Inflammatory macrophage (primary cell): ENCODE results near the gene PSMA4.
"Not testable (repeated sequence)": the region's sequence is repeated elsewhere in the genome, so short reads cannot be mapped to it uniquely, and the experiment has no call there.

Experiments
- DNase-seq, 2 donors: peaks; one replicate each; pipeline ENCODE4 v3.0.0-alpha.2; 2020 to 2022
- total RNA-seq, 18 experiments: gene quantifications; one replicate each; lab custom pipeline; 2026; ENCODE audit warnings: mixed read lengths in 6 of 18, inconsistent platforms in 2 of 18; lab: John Stamatoyannopoulos, UW

Gene PSMA4
- total RNA-seq, result 99.8 to 219 (median 136) reads per million in 18 experiments

DNA sequence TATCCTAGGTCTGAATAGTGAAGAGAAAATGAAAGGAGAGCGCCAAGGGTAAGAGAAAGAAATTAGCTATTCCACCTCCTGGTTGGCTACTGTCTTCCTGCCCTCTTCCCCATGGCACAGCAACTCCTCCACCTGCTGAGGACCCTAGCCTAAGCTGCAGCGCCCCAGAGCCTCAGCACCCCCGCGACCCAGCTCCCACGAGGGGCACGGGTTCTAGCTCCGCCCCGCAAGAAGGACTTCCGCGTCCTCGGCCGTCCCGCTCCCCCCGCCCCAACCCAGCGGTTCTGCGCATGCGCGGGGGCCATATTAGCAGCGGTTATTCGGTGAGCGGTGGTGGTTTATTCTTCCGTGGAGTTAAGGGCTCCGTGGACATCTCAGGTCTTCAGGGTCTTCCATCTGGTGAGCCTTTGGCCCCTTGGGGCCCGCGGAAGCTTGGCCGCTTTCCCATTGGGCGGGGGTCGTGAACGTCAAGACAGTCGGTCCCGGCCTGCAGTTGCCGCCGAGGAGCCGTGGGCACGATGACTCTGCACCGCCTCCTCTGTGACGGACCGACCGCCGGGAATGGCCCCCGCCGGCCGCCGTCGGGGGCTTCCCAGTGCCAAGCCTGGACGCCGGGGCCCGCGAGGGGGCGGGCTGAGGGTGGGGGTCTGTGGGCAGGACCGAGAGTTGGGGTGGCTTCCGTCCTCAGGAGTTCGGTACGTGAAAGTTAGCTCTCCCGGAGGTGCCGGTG is at the start of gene PSMA4:
Gene PSMA4 (plus strand): TSS at position 304 of the 730 bp plus-strand sequence. CDS start 1,484 bp downstream, outside the sequence.
- peak; percentile 91 to 94 for DNase-seq

DNA sequence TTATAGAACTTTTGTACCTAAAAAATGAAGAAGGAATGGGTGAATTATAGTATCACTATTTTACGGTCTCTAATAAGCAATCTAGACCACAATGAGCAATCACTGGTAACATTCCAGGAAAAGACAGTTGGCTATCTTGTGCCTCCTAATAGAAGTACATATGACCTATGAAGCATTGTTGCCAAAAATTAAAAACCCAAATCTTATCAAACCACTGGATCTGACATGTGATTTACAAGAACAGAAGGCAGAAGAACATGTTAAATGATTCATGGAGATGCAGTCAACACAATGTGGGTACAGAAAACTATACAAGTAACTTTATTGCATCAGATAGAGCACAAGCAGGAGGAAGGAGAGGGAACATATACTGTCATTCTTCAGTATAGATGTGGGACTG is 47.4 kb upstream of the PSMA4 start:
- DNase-seq, result no peak

- no peak for DNase-seq
Observed at GRCh38 chr15:78501857-78502256, 38.4 kb upstream of the PSMA4 start.

- DNase-seq, result no peak
Observed at GRCh38 chr15:78502641-78503040, 37.6 kb upstream of the PSMA4 start.

GRCh38 chr15:78506971-78507830 is 33.0 kb upstream of the PSMA4 start, which contains the start of gene HYKK:
TSS of gene HYKK (plus strand) at chr15:78507577. CDS start at chr15:78513089, 5,512 bp downstream.
- peak; percentile 85 to 87 for DNase-seq

DNA sequence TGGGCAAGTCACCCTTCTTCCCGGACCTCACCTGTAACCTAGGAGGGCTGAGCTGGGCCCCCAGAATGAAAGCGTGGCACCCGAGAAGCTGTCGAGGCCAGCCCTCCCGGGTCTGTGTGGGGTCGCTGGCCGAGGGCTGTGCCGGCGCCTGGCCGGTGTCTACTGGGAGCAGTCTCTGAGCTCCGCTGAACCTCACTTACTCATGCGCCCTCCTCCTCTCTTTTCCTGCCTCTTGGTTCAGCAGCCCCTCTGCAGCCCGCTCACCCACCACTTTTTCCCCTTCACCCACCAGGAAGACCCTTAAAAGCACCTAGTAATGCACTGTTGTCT is 32.4 kb upstream of the PSMA4 start:
- no peak for DNase-seq

- no peak for DNase-seq
Observed at GRCh38 chr15:78508272-78508671, 32.0 kb upstream of the PSMA4 start.

GRCh38 chr15:78509726-78510312 is 30.4 kb upstream of the PSMA4 start:
- no peak for DNase-seq

DNA sequence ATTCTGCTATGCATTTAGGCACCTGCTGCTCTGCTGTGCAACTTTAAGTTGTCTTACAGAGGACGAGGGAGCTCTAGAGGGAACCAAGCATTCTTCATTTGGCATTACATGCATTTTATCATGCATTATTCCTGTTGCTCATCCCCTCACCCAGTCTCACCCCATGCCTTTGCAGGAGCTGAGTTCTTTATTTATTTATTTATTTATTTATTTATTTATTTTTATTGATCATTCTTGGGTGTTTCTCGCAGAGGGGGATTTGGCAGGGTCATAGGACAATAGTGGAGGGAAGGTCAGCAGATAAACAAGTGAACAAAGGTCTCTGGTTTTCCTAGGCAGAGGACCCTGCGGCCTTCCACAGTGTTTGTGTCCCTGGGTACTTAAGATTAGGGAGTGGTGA is 20.2 kb upstream of the PSMA4 start:
- DNase-seq, result not testable (repeated sequence)

- DNase-seq, result no peak
Observed at GRCh38 chr15:78524230-78524629, 16.0 kb upstream of the PSMA4 start.

- no peak for DNase-seq
Observed at GRCh38 chr15:78527325-78527724, 12.9 kb upstream of the PSMA4 start.

DNA sequence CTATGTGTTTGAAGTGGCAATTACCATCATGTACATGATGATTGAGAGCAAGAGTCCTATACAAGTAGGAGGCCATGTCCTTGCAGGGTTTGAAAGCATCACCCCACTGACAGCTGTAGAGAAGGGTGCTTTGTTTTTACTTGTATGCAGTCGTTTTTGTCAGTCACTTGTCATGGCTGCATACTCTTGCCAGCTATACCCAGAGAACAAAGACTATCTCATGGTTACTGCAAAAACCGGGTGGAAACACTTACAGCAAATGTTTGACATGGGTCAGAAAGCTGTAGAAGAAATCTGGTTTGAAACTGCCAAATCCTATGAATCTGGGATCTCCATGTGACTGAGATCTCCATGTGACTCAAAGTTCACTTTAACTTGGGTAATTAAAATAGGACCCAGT is 6.9 kb upstream of the PSMA4 start:
- no peak for DNase-seq

GRCh38 chr15:78536134-78536533 is 4.1 kb upstream of the PSMA4 start:
- no peak for DNase-seq

DNA sequence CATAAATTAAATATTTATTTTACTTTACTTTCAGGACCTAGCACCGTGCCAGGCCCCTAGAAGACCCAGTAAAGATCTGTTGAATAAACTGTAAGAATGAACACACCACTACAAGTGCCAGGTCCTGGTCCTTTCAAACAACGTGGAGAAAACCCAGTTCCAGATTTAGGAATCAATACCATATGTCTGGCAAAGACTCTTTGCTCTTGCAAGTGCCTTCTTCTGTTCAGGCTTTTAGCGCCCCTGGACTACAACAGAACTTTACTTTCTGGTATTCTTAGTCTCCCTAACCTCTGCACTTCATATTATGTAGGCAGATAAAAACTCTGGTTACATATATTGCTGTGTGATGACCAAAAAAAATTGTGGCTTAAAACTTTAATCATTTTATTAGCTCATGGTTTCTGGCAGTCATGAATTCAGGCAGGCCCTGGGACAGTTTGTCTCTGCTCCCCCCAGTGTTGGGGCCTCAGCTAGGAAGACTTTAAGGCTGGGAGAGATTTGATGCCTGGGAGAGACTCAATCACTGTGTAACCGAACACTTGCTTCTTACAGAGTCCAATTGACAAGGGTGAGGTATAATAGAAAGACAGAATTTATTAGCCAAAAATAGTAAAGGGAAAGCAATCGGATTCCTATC is 2.9 kb upstream of the PSMA4 start:
- no peak for DNase-seq

DNA sequence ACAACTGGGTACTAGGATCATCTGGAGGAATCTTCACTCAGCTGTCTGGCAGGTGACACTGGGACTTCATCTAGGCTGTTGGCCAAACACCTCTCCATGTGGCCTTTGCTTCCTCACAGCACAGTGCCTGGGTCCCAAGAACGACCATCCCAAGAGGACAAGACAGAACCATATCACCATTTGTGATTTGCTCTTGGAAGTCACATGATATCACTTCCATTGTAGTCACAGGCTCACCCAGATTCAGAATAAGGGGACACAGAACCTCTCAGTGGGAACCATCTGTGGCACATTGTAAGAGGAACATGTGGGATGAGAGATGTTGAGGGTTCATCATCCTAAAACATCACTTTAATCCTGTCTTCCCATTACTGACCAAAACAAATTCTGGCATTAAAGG is 1.9 kb upstream of the PSMA4 start:
- DNase-seq, result no peak

DNA sequence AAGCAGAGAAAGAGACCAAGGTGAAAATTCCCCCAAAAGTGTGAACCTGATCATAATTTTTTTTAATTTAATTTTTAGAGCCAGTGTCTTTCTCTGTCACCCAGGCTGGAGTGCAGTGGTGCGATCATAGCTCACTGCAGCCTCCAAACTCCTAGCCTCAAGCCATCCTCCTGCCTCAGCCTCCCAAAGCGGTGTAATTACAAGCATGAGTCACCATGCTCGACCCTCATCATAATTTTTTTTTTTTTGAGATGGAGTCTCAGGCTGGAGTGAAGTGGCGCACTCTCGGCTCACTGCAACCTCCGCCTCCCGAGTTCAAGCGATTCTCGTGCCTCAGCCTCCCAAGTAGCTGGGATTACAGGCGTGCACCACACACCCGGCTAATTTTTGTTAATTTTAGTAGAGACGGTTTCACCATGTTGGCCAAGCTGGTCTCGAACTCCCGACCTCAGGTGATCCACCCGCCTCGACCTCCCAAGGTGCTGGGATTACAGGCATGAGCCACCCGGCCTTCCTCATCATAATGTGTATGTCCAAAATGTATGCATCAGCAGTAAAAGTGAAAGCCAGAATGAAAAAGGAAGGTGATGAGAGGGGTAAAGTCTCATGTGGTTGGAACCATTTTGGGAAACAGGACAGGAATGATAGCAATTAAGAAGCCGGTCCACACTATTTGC is 642 bp upstream of the PSMA4 start:
- not testable (repeated sequence) for DNase-seq

DNA sequence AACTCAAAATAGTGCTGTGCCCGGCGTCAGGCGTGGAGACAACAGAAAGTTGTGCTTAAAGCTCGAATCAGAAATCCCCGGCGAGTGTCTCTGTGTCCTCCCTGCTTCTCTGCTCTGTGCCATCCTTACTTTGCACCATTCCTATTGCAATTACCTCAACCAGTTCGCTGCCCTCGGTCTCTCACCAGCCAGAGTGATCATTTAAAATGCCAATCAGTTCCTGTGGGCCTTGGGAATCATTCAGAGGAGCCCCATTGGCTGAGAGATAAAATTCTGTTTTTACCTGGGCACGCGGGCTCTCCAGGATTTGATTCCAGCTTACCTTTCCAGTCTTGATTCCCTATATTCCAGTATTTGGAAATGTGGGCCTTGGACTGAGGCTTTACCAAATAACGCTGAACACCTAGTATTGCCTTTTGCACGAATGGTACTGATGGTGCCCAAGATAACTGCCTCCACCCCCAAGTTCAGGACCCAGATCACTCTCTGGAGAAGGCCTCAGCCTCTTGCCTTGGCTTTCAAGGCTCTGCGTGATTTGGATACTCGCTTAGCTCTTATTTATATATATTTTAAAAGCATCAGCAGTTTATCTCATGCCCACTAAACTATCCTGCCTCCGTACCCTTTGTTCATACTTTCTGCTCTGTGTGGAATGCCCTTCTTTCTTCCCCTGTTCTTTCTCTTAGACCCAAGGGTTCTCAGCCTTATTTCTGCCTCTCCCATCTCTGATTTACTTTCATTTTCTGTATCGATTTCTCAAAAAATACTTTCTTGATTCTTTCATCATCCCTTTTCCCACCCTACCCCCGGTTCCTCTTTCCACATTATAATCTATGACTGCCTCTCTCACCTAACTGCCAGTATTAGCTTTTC is 863 bp downstream of the PSMA4 start:
- DNase-seq, result peak in 1 of 2 donors; percentile 39

DNA sequence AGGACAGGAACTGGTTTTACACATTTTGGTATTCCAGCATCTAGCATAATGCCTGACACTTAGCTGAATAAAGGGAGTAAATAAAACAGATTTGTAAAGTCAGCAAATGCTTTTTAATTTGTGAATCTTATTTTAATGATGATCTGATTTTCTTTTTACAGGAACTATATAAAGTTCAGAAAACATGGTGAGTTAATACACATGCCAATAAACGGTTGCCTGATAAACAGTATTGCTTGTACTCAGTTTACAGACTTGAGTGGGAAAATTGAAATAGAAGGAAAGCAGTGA is 1.4 kb downstream of the PSMA4 start:
- no peak for DNase-seq

DNA sequence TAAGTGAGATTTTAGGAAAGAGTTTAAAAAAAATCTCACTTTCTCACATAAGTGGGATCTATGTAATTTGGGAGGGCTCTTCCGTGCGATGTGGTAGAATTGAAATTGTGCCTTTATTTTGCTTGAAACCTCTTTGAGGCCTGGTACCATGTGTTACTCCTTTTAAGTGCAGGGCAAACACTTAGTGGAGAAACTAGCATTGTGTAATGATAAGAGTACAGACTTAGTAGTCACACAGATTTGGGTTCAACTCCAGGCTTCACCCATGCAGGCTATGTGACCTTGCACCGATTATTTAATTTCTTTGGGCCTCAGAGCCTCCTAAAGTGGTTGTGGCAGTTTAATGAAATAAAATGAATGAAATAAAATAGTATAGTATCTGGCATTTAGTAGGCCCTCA is 2.4 kb downstream of the PSMA4 start:
- no peak for DNase-seq

- DNase-seq, result no peak
Observed at GRCh38 chr15:78550194-78550593, 9.9 kb downstream of the PSMA4 start.

DNA sequence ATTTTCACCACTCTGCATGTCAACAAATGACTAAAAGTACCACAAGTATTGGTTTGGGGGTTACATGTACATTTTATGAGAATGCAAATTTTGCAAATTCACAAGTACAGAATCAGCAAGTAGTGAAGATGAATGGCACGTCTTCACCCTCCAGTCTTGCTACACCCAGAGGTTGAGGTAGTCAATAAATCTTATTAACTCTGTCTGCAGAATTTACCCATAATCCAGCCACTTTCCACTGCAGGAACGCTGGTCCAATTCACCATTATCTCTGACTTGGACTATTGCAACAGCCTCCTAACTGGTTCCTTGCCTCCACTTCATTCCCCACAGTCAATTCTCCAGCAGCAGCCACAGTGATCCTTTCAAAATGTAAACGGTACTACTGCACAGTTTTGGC is 10.6 kb downstream of the PSMA4 start:
- DNase-seq, result no peak

GRCh38 chr15:78551902-78552301 is 11.7 kb downstream of the PSMA4 start:
- DNase-seq, result no peak
